Measurements from ENCODE around the gene CDYL.

- TF ChIP-seq GATA2 (IDR thresholded peaks at IDR 0.05; ENCODE audit: low read depth, low read length) (no peak), GATA3 (IDR thresholded peaks at IDR 0.05; ENCODE audit: low read depth, low read length) (no peak)
Observed at GRCh38 chr6:4820704-4821276, 44.6 kb downstream of the CDYL start.
